Stimulated activated CD4-positive, alpha-beta T cell treated with anti-CD3 and anti-CD28 coated beads, Interleukin-15, amount 100 ng/mL, for 1 hour (primary cell): ENCODE data around the gene BMP6.
"Not testable (repeated sequence)": the region's sequence is repeated elsewhere in the genome, so short reads cannot be mapped to it uniquely, and the experiment has no call there.

Experiments
- DNase-seq, 2 donors: peaks; one replicate each; pipeline ENCODE4 v3.0.0-alpha.2; 2020; ENCODE audit warnings: low read depth in 1 of 2, low spot score in 1 of 2

Gene BMP6

GRCh38 chr6:7786214-7786661 is 60.3 kb downstream of the BMP6 start:
- DNase-seq, result no peak

- DNase-seq, result no peak
These were observed 61.3 kb downstream of the BMP6 start for GRCh38 chr6:7787137-7787608.

- DNase-seq, result no peak
These were observed 61.8 kb downstream of the BMP6 start for GRCh38 chr6:7787731-7788130.

GRCh38 chr6:7794509-7794908 is 68.6 kb downstream of the BMP6 start:
- DNase-seq, result no peak

GRCh38 chr6:7797386-7797785 is 71.5 kb downstream of the BMP6 start:
- DNase-seq, result no peak

GRCh38 chr6:7798751-7799150 is 72.9 kb downstream of the BMP6 start:
- no peak for DNase-seq

GRCh38 chr6:7802662-7803061 is 76.8 kb downstream of the BMP6 start:
- DNase-seq, result no peak

GRCh38 chr6:7803214-7803613 is 77.3 kb downstream of the BMP6 start:
- DNase-seq, result no peak

- no peak for DNase-seq
These were observed 79.4 kb downstream of the BMP6 start for GRCh38 chr6:7805078-7805849.

- no peak for DNase-seq
These were observed 79.9 kb downstream of the BMP6 start for GRCh38 chr6:7805850-7806214.

GRCh38 chr6:7806711-7807110 is 80.8 kb downstream of the BMP6 start:
- no peak for DNase-seq

- DNase-seq, result no peak
These were observed 83.4 kb downstream of the BMP6 start for GRCh38 chr6:7809346-7809745.

- no peak for DNase-seq
These were observed 85.5 kb downstream of the BMP6 start for GRCh38 chr6:7811441-7811840.

- no peak for DNase-seq
These were observed 86.7 kb downstream of the BMP6 start for GRCh38 chr6:7812623-7813022.

GRCh38 chr6:7813193-7813592 is 87.3 kb downstream of the BMP6 start:
- DNase-seq, result no peak

- DNase-seq, result no peak
These were observed 87.8 kb downstream of the BMP6 start for GRCh38 chr6:7813704-7814103.

- DNase-seq, result no peak
These were observed 89.8 kb downstream of the BMP6 start for GRCh38 chr6:7815716-7816115.

GRCh38 chr6:7817184-7817583 is 91.3 kb downstream of the BMP6 start:
- DNase-seq, result not testable (repeated sequence)

- DNase-seq, result no peak
These were observed 92.6 kb downstream of the BMP6 start for GRCh38 chr6:7818257-7819214.

- DNase-seq, result no peak
These were observed 93.6 kb downstream of the BMP6 start for GRCh38 chr6:7819431-7820015.

- no peak for DNase-seq
These were observed 94.5 kb downstream of the BMP6 start for GRCh38 chr6:7820288-7820835.
